Choroid plexus epithelial cell (primary cell): ENCODE data around the gene KLHL29.
A peak's percentile ranks its signal among the peaks of the same experiment; 100 is the strongest.

Experiments used
- DNase-seq: peaks from one replicate; pipeline ENCODE4 v3.0.0-alpha.2; 2010; ENCODE audit warnings: low read depth
- H3K4me3 ChIP-seq: 2 replicates; pipeline ENCODE4 v1.5.1; 2011; ENCODE audit warnings: low read depth, mild to moderate bottlenecking, control low read depth, low read length, moderate library complexity
- TF ChIP-seq, protein P1 (sequence below): conservative IDR thresholded peaks from 2 replicates; pipeline ENCODE4 v1.5.1; 2011; ENCODE audit warnings: low read depth, mild to moderate bottlenecking, control low read depth, inconsistent platforms, low read length, moderate library complexity

KLHL29 gene

DNA sequence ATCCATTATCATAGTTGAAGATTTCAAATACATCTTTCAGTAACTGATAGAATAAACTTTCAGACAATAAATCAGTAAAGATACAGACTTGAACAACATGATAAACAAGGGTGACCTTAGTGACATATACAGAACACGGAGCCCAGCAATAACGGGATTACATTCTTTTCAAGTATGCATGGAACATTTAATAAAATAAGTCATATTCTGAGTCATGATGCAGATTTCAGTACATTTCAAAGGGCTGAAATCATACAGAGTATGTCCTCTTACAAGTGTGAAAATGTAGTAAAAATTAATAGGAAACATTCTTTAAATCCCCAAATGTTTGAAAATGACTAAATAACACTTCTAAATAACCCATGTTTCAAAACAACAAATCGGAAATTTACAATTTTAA lies 17.2 kb upstream of the KLHL29 start:
- TF ChIP-seq, protein P1, sequence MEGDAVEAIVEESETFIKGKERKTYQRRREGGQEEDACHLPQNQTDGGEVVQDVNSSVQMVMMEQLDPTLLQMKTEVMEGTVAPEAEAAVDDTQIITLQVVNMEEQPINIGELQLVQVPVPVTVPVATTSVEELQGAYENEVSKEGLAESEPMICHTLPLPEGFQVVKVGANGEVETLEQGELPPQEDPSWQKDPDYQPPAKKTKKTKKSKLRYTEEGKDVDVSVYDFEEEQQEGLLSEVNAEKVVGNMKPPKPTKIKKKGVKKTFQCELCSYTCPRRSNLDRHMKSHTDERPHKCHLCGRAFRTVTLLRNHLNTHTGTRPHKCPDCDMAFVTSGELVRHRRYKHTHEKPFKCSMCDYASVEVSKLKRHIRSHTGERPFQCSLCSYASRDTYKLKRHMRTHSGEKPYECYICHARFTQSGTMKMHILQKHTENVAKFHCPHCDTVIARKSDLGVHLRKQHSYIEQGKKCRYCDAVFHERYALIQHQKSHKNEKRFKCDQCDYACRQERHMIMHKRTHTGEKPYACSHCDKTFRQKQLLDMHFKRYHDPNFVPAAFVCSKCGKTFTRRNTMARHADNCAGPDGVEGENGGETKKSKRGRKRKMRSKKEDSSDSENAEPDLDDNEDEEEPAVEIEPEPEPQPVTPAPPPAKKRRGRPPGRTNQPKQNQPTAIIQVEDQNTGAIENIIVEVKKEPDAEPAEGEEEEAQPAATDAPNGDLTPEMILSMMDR: no peak
- peak; percentile 47 for DNase-seq
- H3K4me3 ChIP-seq: no peak overlapping the region

DNA sequence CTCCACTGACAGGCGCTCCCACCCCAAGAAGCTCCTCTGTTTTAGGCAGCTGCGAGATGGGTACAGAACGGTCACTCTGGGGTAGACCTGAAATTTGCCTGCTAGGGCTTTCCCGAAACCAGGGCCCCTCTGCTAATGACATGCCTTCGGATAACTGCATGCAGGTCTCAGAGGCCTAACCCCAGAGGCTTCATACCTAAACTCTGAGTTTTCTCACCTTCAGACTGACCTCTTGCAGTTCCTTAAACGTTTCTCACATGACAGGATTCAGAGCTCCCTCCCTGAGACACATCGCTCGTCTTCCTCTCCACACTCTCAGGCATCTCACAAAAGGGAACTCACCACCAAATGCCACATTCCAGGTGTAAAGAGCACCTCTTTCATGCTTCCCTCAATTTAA lies 11.3 kb upstream of the KLHL29 start:
- no peak for DNase-seq
- TF ChIP-seq, protein P1: no peak
- H3K4me3 ChIP-seq: no peak overlapping the region

DNA sequence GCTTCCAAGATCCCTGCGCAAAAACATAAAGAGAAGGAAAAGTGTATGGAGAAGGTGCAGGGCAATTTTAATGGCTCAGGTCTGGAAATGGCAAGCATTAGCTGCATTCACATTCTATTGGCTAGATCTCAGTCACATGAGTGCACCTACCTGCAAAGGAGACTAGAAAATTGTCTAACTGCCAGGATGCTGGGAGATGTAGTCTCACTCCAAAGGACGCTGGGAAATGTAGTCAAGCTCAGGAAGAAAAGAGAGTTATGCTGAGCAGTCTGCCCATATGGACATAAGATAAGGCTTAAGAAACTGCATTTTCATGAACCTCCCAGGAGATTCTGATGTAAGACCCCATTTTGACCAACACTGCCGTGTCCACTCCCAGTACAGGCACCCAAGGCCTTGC lies 9.5 kb upstream of the KLHL29 start:
- TF ChIP-seq, protein P1: no peak
- peak; percentile 51 for DNase-seq
- H3K4me3 ChIP-seq: no peak overlapping the region

DNA sequence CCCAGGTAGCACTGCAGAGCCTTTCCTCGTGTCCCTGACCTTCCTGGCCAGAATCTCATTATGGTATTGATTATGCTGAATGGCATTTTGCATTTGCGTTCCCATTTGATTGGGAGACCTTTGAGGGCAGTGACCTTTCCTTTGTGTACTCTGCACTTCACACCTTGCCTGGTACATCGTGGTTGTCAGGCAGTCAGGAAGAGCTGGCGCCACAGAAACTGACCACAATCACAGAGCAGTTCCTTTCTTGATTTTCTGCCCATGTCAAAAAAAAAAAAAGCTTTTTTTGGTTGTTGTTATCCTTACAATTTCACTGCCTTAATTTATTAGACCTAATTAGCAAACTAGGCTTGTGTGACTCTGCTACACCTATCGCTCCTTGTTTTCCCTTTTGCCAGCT lies 8.9 kb upstream of the KLHL29 start:
- TF ChIP-seq, protein P1: no peak
- DNase-seq: no peak
- no peak overlapping the region for H3K4me3 ChIP-seq

DNA sequence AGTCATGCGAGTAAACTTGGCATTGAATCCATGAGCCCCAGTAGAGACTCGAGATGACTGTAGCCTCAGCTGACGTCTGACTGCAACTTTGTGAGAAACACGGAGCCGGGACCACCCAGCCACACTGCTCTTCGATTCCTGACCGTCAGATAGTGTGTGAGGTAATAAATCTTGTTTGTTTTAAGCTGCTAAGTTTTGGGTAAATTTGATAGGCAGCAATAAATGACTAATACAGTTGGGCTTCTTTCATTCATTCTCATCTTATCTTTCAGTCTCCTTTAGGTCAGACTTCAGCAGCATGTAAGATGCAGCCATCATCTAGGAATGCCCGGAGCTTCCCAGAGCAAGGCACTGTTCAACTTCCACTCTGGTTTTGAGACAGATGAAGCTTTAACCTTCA lies 8.0 kb upstream of the KLHL29 start:
- H3K4me3 ChIP-seq: no peak overlapping the region
- TF ChIP-seq, protein P1: no peak
- peak; percentile 50 for DNase-seq

DNA sequence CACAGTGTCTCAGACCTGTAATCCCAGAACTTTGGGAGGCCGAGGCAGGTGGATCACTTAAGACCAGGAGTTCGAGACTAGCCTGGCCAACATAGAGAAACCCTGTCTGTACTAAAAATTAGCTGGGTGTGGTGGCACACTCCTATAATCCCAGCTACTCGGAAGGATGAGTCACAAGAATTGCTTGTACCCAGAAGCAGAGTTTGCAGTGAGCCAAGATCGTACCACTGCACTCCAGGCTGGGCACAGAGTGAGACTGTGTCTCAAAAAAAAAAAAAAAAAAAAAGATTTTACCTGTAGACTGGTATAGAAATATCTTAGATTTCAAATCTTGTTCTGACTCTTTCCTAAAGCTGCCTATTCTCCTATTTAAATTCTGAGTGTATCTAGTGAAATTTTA lies 7.2 kb upstream of the KLHL29 start:
- DNase-seq: no peak
- no peak overlapping the region for H3K4me3 ChIP-seq
- TF ChIP-seq, protein P1: no peak

DNA sequence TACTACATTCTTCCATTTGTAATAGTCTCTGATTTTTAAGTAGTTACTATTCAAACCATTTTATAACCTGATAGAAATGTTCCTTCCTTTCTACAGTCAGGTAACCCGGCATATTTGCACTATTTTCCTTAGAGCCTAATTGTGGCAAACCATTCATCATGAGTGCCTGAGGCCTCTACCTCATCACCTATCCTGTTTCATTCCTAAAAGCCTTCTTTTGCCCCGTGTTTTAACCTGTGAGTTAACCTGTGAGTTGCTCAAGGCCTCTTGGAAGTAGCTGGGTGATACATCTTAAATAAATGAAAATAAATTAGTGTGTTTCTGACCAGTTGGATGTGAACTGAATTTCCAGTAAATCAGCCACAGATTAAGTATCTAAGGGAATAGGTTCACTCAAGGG lies 6.5 kb upstream of the KLHL29 start:
- DNase-seq: no peak
- TF ChIP-seq, protein P1: no peak

More for the DNA sequence above, 6.5 kb upstream of the KLHL29 start:
- H3K4me3 ChIP-seq: no peak overlapping the region
